Esophagus squamous epithelium (tissue), 4 donors: ENCODE measurements around the gene CSTF2T.
"Not testable (repeated sequence)": the region's sequence is repeated elsewhere in the genome, so short reads cannot be mapped to it uniquely, and the experiment has no call there.

Experiments used
- CTCF ChIP-seq, 6 experiments: fragments of 450-650 bp in 4 of 6; fragments of 200-600 bp in 2 of 6; sonication (generic) in 2 of 6; IDR thresholded peaks; one replicate each; pipeline ENCODE4 v1.5.1; 2016 to 2019; ENCODE audit warnings: antibody characterized with exemption in 6 of 6, mild to moderate bottlenecking in 4 of 6, moderate library complexity in 4 of 6
- POLR2A ChIP-seq, 4 donors: fragments of 450-650 bp; IDR thresholded peaks; one replicate each; pipeline ENCODE4 v1.6.1; 2017; ENCODE audit warnings: antibody characterized with exemption in 4 of 4, mild to moderate bottlenecking in 4 of 4, moderate library complexity in 3 of 4

DNA sequence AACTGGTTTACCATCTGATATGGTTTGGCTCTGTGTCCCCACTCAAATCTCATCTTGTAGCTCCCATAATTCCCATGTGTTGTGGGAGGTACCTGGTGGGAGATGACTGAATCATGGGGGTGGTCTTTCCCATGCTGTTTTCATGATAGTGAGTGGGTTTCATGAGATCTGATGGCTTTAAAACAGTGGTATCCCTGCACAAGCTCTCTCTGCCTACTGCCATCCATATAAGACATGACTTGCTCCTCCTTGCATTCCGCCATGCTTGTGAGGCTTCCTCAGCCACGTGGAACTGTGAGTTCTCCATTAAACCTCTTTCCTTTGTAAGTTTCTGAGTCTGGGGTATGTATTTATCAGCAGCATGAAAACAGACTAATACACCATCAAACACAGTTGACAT lies 10.6 kb downstream of the CSTF2T start:
- not testable (repeated sequence) for TF ChIP-seq CTCF, POLR2A (IDR thresholded peaks at IDR 0.05)
